Hypothalamus (tissue), 51 donors: Measurements from ENCODE around the gene SCGB1C2.
"Not testable (repeated sequence)": the region's sequence is repeated elsewhere in the genome, so short reads cannot be mapped to it uniquely, and the experiment has no call there.

ENCODE experiments used
- DNase-seq, 51 donors: peaks; one replicate each; lab custom pipeline; 2025; lab: John Stamatoyannopoulos, UW

The SCGB1C2 gene

GRCh38 chr17:165939-166338 lies 28.6 kb downstream of the SCGB1C2 start:
- DNase-seq: no peak

- DNase-seq: not testable (repeated sequence)
Measured at GRCh38 chr17:168614-169013, 31.2 kb downstream of the SCGB1C2 start.

DNA sequence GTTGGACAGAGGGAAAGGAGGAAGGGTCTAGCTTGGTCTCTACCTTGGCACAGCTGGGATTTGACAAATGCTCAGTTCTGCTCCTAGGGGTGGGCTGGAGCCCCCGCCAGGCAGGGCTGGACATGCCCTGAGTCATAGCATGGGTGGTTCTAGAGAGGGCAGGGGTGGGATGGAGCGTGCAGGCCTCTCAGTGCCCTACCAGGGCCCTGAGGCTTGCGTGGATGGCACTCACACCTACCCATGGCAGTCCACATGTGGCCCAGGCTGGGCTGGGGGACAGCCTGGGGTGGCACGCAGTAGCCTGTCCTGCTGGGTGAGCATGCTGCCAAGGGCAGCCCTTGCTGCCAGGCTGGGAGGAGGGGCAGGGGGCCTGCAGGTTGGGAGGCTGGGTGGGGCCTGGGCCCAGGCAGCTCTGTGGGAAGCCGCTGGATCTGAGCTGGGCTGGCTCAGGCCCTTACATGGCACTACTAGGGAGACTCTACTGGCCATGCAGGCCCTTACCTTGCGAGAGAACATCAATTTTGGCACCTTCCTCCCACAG lies 32.8 kb downstream of the SCGB1C2 start:
- DNase-seq: no peak

DNA sequence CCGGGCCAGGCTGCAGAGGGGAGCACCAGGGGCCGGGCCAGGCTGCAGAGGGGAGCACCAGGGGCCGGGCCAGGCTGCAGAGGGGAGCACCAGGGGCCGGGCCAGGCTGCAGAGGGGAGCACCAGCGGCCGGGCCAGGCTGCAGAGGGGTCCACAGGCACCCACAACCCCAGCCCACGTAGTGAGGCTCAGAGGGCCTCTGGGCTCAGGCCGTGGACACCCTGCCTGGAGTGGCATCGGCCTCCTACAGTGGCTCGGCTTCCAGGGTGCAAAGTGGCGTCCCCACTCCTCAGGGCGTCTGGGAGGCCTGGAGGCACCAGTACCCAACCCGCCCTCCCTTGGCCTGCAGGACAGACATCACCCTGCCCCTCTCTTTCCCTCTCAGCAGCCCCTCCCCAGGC lies 34.5 kb downstream of the SCGB1C2 start:
- no peak for DNase-seq

GRCh38 chr17:172401-172800 lies 35.0 kb downstream of the SCGB1C2 start:
- no peak for DNase-seq

GRCh38 chr17:173166-173911 lies 36.0 kb downstream of the SCGB1C2 start:
- no peak for DNase-seq

DNA sequence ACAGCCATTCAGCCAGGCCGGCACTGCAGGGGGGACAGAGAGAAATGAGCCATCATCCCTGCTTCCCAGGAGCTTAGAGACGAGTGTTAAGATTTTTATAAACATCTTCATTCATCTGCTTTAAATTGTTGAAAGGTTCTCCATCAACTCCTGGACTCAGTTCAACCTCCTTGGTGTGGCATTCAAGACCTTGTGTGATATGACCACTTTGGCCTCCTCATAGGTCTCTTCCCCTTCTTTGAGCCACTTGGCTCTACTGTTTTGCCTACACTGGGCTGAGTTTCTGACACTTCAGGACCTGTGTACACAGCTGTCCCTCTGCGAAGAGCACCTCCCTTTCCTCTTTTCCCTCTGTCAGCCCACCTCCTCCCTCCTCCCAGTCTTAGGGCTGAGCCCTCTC lies 39.8 kb downstream of the SCGB1C2 start:
- DNase-seq: no peak

- no peak for DNase-seq
Measured at GRCh38 chr17:177762-178161, 40.4 kb downstream of the SCGB1C2 start.

DNA sequence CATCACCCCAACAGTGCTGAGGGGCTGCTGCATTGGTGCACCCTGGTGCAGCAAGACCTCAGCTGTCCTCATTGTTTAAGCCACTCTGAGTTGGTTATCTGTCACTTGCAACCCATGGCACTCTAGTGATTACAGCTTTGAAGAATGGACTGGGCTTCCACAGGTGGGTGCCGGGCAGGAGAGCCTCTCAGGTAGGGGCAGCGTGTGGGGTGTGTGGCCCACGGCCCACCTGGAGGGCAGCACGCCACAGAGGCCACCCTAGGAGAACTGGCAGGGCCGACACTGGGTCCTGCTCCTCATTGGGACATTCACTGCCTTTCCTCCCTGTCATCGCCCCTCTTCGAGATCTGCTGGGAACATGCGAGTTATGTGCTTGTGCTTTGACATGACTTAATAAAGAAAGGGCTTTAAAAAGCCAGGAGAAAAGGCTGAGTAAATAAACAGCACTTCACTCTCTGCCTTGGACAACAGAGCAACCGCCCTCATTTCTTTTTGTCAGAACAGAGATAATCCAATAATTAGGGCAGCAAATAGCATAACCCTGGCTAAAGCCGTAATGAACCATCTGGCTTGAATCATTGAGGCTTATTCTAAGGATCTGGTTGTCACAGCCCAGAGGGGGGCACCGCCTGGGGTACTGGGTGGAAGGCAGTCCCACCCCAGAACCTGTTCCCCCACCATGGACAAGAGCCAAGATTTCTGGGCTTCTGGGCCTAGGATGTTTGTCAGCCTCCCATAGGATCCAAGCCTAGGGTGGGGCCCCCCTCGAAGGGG lies 41.1 kb downstream of the SCGB1C2 start:
- DNase-seq: no peak

DNA sequence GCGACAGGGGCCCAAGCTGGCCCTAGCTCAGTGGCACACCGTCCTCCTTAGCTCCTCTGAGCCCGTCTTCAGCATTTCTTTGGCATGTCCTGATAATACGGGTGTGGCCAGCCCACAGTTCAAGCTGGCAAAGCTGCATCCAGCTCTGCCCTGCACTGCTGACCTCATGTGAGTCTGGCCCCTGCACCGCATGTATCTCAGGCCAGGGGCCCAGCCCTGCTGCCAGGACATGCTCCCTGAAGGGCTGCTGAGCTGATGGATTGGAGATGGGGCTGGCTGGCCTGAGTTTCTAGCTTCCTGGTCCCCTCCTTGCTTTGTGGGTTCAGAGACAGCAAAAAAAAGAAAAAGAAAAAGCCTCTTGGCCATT lies 41.7 kb downstream of the SCGB1C2 start:
- DNase-seq: no peak

GRCh38 chr17:179781-180380 lies 42.5 kb downstream of the SCGB1C2 start:
- DNase-seq: peak in 8 of 51 donors; percentile 4 to 45 (median 28)

- peak in 7 of 51 donors; percentile 12 to 39 (median 29) for DNase-seq
Measured at GRCh38 chr17:180381-181244, 43.2 kb downstream of the SCGB1C2 start.

GRCh38 chr17:181245-182049 lies 44.1 kb downstream of the SCGB1C2 start, which contains the start of gene DOC2B:
DOC2B (minus strand) TSS chr17:181650; CDS start chr17:181479, 171 bp downstream.
- DNase-seq: peak in 22 of 51 donors; percentile 8 to 63 (median 31)

DNA sequence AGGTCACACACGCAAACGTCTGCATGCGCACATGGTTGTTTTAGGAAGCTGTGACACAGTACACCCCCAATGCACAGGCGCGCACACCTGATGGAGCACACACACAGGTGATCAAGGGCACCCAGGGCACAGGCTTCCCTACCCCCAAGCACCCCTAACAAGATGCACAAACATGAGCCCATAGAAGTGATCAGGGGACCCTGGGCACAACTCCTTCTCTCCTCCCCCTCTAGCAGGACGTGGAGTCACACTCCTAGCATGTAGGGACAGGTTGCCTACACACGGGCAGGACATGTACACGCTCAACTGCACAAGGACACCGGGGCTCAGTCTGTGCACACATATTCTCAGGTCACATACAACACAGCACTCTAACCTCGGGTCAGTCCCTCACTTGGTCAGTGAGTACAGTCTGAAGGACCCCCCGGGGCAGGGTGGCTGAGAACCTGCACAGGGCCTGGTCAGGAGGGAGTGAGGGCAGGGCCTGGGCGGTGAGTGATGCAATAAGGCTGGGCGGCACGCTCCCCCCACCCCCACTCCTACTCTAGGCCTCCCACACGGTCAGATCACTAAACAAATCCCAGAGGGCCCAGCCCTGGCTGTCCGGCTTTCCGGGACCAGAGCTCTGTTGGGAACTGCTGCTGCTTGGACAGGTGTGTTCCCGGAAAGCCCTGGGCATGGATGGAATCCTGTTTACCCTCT lies 44.8 kb downstream of the SCGB1C2 start:
- DNase-seq: no peak

GRCh38 chr17:183021-183420 lies 45.7 kb downstream of the SCGB1C2 start:
- DNase-seq: no peak

GRCh38 chr17:185445-186138 lies 48.2 kb downstream of the SCGB1C2 start:
- no peak for DNase-seq

GRCh38 chr17:187130-187529 lies 49.8 kb downstream of the SCGB1C2 start:
- no peak for DNase-seq
